Transverse colon (tissue), 4 donors: ENCODE results near the gene APELA. TPM values are rescaled to one million over a fixed set of nuclear protein-coding genes. Genes with fewer than 3 reads are reported as not detected.

Experiments
- DNase-seq: peaks from one replicate; pipeline ENCODE4 v3.0.0-alpha.2; 2019
- H3K27ac ChIP-seq, 4 donors: fragments of 200-600 bp; sonication (generic); 2 replicates each; pipeline ENCODE4 v1.5.1; 2016 to 2018; ENCODE audit warnings: inconsistent platforms in 4 of 4
- H3K27me3 ChIP-seq: fragments of 200-600 bp; sonication (generic); 2 replicates; pipeline ENCODE4 v1.5.1; 2017; ENCODE audit warnings: inconsistent platforms
- H3K36me3 ChIP-seq, 4 donors: fragments of 200-600 bp; sonication (generic); 2 replicates each; pipeline ENCODE4 v1.5.1; 2017 to 2019; ENCODE audit warnings: inconsistent platforms in 4 of 4
- H3K4me1 ChIP-seq, 4 donors: fragments of 200-600 bp; sonication (generic); 2 replicates each; pipeline ENCODE4 v1.5.1; 2017 to 2020; ENCODE audit warnings: inconsistent platforms in 4 of 4
- H3K4me3 ChIP-seq, 4 donors: fragments of 200-600 bp; sonication (generic); 1 replicate in 1 of 4; 2 replicates in 3 of 4; pipeline versions ENCODE4 v1.5.1 to v1.6.1; 2017 to 2019; ENCODE audit warnings: inconsistent platforms in 4 of 4
- H3K9me3 ChIP-seq, 2 donors: fragments of 200-600 bp; sonication (generic); 2 replicates each; pipeline ENCODE4 v1.5.1; 2017 to 2019; ENCODE audit warnings: inconsistent platforms in 2 of 2
- EP300 ChIP-seq: sonication (generic); formaldehyde crosslinking; IDR thresholded peaks from one replicate; pipeline ENCODE4 v1.6.1; 2017; ENCODE audit warnings: antibody characterized with exemption, low read depth
- POLR2A ChIP-seq: fragments of 450-650 bp; IDR thresholded peaks from one replicate; pipeline ENCODE4 v1.6.1; 2016; ENCODE audit warnings: antibody characterized with exemption, mild to moderate bottlenecking, moderate library complexity
- POLR2AphosphoS5 ChIP-seq, 3 donors: sonication (generic); formaldehyde crosslinking; IDR thresholded peaks; one replicate each; pipeline ENCODE4 v1.6.1; 2016; ENCODE audit warnings: antibody characterized with exemption in 3 of 3
- WGBS, 2 donors: methylation state at CpG; one replicate each; pipeline ENCODE4 v1.1.5; 2018; ENCODE audit warnings: low coverage in 1 of 2; 5-methylcytosine and 5-hydroxymethylcytosine counted together
- in situ Hi-C, 4 donors: fragments of 200-750 bp; cut with MboI; loops; one replicate each; pipeline versions ENCODE4 v1.15.0 to v1.15.1; 2017; ENCODE audit warnings: low sequenced_read_pairs in 3 of 4, low pct_ligation_motif_present in 1 of 4, low pct_unique_long_range_greater_than_20kb in 1 of 4
- intact Hi-C: fragments of 100-400 bp; cut with DNase I; formaldehyde crosslinking; loops from one replicate; pipeline ENCODE4 v1.15.1; 2023; ENCODE audit warnings: low total_unique reads
- total RNA-seq, 4 donors: library from RNA; depleted of rRNA; stranded (reverse); fragments of >200 nt; gene quantifications; one replicate each; pipeline ENCODE4 v1.1.0, GENCODE V29; 2016
- TF ChIP-seq, protein P1 (sequence below), 5 experiments: fragments of 200-600 bp in 3 of 5; fragments of 450-650 bp in 2 of 5; sonication (generic) in 3 of 5; IDR thresholded peaks; 1 replicate in 2 of 5; 2 replicates in 3 of 5; pipeline ENCODE4 v1.5.1; 2016 to 2017; ENCODE audit warnings: antibody characterized with exemption in 5 of 5, inconsistent platforms in 3 of 5, mild to moderate bottlenecking in 2 of 5, moderate library complexity in 1 of 5

APELA gene
- total RNA-seq, 4 donors from 2014 or later: not detected

GRCh38 chr4:164937576-164938270 is 60.7 kb downstream of the APELA start:
- in situ Hi-C loops: no loop called here
- no peak for DNase-seq

DNA sequence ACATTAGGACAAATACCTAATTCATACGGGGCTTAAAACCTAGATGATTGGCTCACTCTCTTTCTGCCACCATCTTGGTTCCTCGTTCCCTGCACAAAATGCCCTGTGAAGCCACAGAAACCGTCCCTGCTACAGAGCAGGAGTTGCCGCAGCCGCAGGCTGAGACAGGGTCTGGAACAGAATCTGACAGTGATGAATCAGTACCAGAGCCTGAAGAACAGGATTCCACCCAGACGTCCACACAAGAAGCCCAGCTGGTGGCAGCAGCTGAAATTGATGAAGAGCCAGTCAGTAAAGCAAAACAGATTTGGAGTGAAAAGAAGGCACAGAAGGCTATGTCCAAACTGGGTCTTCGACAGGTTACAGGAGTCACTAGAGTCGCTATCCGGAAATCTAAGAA is 66.2 kb downstream of the APELA start:
- intact Hi-C loops (no loop called here), in situ Hi-C loops (no loop called here)
- Histone ChIP-seq H3K4me3 (no peak overlapping the region), H3K27me3 (no peaks in the 10 kb centered on the region), H3K4me1 (no peaks in the 10 kb centered on the region), H3K9me3 (no peaks in the 10 kb centered on the region), H3K27ac (no peak overlapping the region), H3K36me3 (no peaks in the 10 kb centered on the region)
- 83 to 84% methylated on average over 3 to 9 of the region's 9 CpGs for WGBS, 2 donors
- no peak for DNase-seq
- TF ChIP-seq EP300: no peak
- no peak for TF ChIP-seq POLR2AphosphoS5 (IDR thresholded peaks at IDR 0.05)

More at GRCh38 chr4:164937576-164938270, 60.7 kb downstream of the APELA start:
- Histone ChIP-seq H3K36me3 (no peaks in the 10 kb centered on the region), H3K4me1 (no peaks in the 10 kb centered on the region), H3K4me3 (no peak overlapping the region), H3K27ac (no peak overlapping the region), H3K27me3 (no peaks in the 10 kb centered on the region), H3K9me3 (no peaks in the 10 kb centered on the region)
- intact Hi-C loops: no loop called here
- TF ChIP-seq, protein P1, sequence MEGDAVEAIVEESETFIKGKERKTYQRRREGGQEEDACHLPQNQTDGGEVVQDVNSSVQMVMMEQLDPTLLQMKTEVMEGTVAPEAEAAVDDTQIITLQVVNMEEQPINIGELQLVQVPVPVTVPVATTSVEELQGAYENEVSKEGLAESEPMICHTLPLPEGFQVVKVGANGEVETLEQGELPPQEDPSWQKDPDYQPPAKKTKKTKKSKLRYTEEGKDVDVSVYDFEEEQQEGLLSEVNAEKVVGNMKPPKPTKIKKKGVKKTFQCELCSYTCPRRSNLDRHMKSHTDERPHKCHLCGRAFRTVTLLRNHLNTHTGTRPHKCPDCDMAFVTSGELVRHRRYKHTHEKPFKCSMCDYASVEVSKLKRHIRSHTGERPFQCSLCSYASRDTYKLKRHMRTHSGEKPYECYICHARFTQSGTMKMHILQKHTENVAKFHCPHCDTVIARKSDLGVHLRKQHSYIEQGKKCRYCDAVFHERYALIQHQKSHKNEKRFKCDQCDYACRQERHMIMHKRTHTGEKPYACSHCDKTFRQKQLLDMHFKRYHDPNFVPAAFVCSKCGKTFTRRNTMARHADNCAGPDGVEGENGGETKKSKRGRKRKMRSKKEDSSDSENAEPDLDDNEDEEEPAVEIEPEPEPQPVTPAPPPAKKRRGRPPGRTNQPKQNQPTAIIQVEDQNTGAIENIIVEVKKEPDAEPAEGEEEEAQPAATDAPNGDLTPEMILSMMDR (IDR thresholded peaks at IDR 0.05): no peak
- TF ChIP-seq POLR2AphosphoS5 (IDR thresholded peaks at IDR 0.05) (no peak), POLR2A (no peak)

DNA sequence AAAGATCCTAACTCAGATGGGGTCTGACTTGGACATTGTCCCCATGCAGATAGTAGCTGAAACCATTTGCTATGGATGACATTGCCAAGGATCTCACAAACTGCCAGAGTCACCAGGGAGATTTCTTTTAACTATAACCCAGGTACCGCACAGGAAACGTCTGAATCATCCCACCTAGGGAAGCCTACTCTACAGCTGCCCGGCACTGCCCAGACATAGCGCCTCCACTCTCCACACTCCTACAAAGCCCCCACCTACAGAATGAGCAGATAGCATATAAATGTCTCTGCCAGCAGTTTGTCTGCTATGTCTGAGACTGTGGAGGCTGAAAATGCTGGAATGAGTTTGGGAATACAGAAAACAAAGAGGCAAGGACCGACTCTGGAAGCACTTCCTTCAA is 68.2 kb downstream of the APELA start:
- no peaks in the 10 kb centered on the region for H3K36me3 ChIP-seq
- no peaks in the 10 kb centered on the region for H3K4me1 ChIP-seq
- intact Hi-C loops (no loop called here), in situ Hi-C loops (no loop called here)
- no peak for DNase-seq
- H3K4me3 ChIP-seq: no peak overlapping the region
- 73 to 75% methylated on average over 5 of the region's 5 CpGs for WGBS, 2 donors
- no peaks in the 10 kb centered on the region for H3K9me3 ChIP-seq
- TF ChIP-seq POLR2AphosphoS5 (IDR thresholded peaks at IDR 0.05) (no peak), EP300 (no peak)
- no peak overlapping the region for H3K27ac ChIP-seq
- no peaks in the 10 kb centered on the region for H3K27me3 ChIP-seq

GRCh38 chr4:164946810-164947209 is 69.8 kb downstream of the APELA start:
- H3K27me3 ChIP-seq: no peaks in the 10 kb centered on the region
- H3K36me3 ChIP-seq: no peaks in the 10 kb centered on the region
- H3K4me1 ChIP-seq: no peaks in the 10 kb centered on the region
- intact Hi-C loops: no loop called here
- no peak for DNase-seq
- 86 to 87% methylated on average over 4 to 5 of the region's 5 CpGs for WGBS, 2 donors
- H3K9me3 ChIP-seq: no peaks in the 10 kb centered on the region
- H3K27ac ChIP-seq: no peak overlapping the region
- no peak overlapping the region for H3K4me3 ChIP-seq
- TF ChIP-seq POLR2AphosphoS5 (IDR thresholded peaks at IDR 0.05) (no peak), POLR2A (no peak), EP300 (no peak)
- TF ChIP-seq, protein P1 (IDR thresholded peaks at IDR 0.05): no peak
- in situ Hi-C loops: no loop called here

Other genes starting within 250 kb of the APELA start
- gene SMIM31, start 123.0 kb upstream of the APELA start, total RNA-seq: 10 to 100 TPM in 2 of 4 donors, 1 to 10 TPM in 2; 1.9 to 11.1 (median 6.2) TPM
- not detected for gene TRIM61, start 100.5 kb downstream of the APELA start, total RNA-seq
- gene TRIM60, start 154.8 kb downstream of the APELA start, total RNA-seq: not detected
- gene TRIM75, start 176.7 kb downstream of the APELA start, total RNA-seq: not detected
- gene TMEM192, start 235.7 kb downstream of the APELA start, total RNA-seq: 10 to 100 TPM in 2 of 4 donors, 1 to 10 TPM in 2; 2.4 to 20.3 (median 12.4) TPM